ENCODE data around the gene GLIS1. TPM values are rescaled to one million over a fixed set of nuclear protein-coding genes. Genes with fewer than 3 reads are reported as not detected.

Gene GLIS1
- total RNA-seq: 1.2 TPM

- Histone ChIP-seq H3K27me3 (no peaks in the 10 kb centered on the region), H3K36me3 (no peaks in the 10 kb centered on the region), H3K4me1 (peaks cover 29% of the 10 kb centered on the region), H3K4me3 (peak within 1 kb of the TSS; percentile 56 to 76), H3K27ac (peak within 1 kb of the TSS; percentile 64), H3K9me3 (no peaks in the 10 kb centered on the region)
- TF ChIP-seq POLR2A (IDR thresholded peaks at IDR 0.05): peak in 1 of 2 donors; percentile 3
- no peak for TF ChIP-seq CTCF (IDR thresholded peaks at IDR 0.05)
- no peak for TF ChIP-seq POLR2AphosphoS5 (IDR thresholded peaks at IDR 0.05; ENCODE audit: insufficient read depth in 1 of 2, low read depth in 1 of 2)
- intact Hi-C loops (cut with DNase I): no loop called here
- DNase-seq (ENCODE audit: extremely low spot score in 2 of 2): no peak
These were observed at the start of gene GLIS1 for GRCh38 chr1:53739109-53739681. GLIS1 (minus strand) TSS chr1:53739164; CDS start chr1:53738064, 1,100 bp downstream.

- H3K27me3 ChIP-seq: no peaks in the 10 kb centered on the region
- no peak overlapping the region for H3K4me3 ChIP-seq
- no peak overlapping the region for H3K27ac ChIP-seq
- TF ChIP-seq CTCF (IDR thresholded peaks at IDR 0.05) (no peak), POLR2AphosphoS5 (IDR thresholded peaks at IDR 0.05; ENCODE audit: insufficient read depth in 1 of 2, low read depth in 1 of 2) (no peak), POLR2A (IDR thresholded peaks at IDR 0.05) (no peak)
- H3K9me3 ChIP-seq: no peaks in the 10 kb centered on the region
- H3K4me1 ChIP-seq: no peaks in the 10 kb centered on the region
- intact Hi-C loops (cut with DNase I): no loop called here
- DNase-seq (ENCODE audit: extremely low spot score in 2 of 2): no peak
- peaks cover 0 to 34% of the 10 kb centered on the region in 2 donors for H3K36me3 ChIP-seq
These were observed 48.7 kb upstream of the GLIS1 start for GRCh38 chr1:53787655-53788054.

GRCh38 chr1:53783056-53783455, 44.1 kb upstream of the GLIS1 start:
- intact Hi-C loops (cut with DNase I): no loop called here
- H3K36me3 ChIP-seq: peaks cover 0 to 24% of the 10 kb centered on the region in 2 donors
- no peak for TF ChIP-seq CTCF (IDR thresholded peaks at IDR 0.05)
- no peak for TF ChIP-seq POLR2A (IDR thresholded peaks at IDR 0.05)
- no peak for TF ChIP-seq POLR2AphosphoS5 (IDR thresholded peaks at IDR 0.05; ENCODE audit: insufficient read depth in 1 of 2, low read depth in 1 of 2)

GRCh38 chr1:53781654-53782053, 42.7 kb upstream of the GLIS1 start:
- TF ChIP-seq POLR2A (IDR thresholded peaks at IDR 0.05) (no peak), CTCF (IDR thresholded peaks at IDR 0.05) (no peak), POLR2AphosphoS5 (IDR thresholded peaks at IDR 0.05; ENCODE audit: insufficient read depth in 1 of 2, low read depth in 1 of 2) (no peak)
- DNase-seq (ENCODE audit: extremely low spot score in 2 of 2): no peak
- Histone ChIP-seq H3K4me1 (no peaks in the 10 kb centered on the region), H3K36me3 (peaks cover 0 to 16% of the 10 kb centered on the region in 2 donors), H3K4me3 (no peak overlapping the region), H3K9me3 (no peaks in the 10 kb centered on the region), H3K27ac (no peak overlapping the region), H3K27me3 (no peaks in the 10 kb centered on the region)
- intact Hi-C loops (cut with DNase I): no loop called here

More at GRCh38 chr1:53783056-53783455, 44.1 kb upstream of the GLIS1 start:
- Histone ChIP-seq H3K4me1 (no peaks in the 10 kb centered on the region), H3K9me3 (no peaks in the 10 kb centered on the region), H3K27me3 (no peaks in the 10 kb centered on the region), H3K27ac (no peak overlapping the region), H3K4me3 (no peak overlapping the region)
- no peak for DNase-seq (ENCODE audit: extremely low spot score in 2 of 2)

GRCh38 chr1:53777272-53777671, 38.3 kb upstream of the GLIS1 start:
- H3K4me1 ChIP-seq: no peaks in the 10 kb centered on the region
- no peaks in the 10 kb centered on the region for H3K27me3 ChIP-seq

More at GRCh38 chr1:53777272-53777671, 38.3 kb upstream of the GLIS1 start:
- TF ChIP-seq POLR2A (IDR thresholded peaks at IDR 0.05) (no peak), CTCF (IDR thresholded peaks at IDR 0.05) (no peak), POLR2AphosphoS5 (IDR thresholded peaks at IDR 0.05; ENCODE audit: insufficient read depth in 1 of 2, low read depth in 1 of 2) (no peak)
- no peak for DNase-seq (ENCODE audit: extremely low spot score in 2 of 2)
- intact Hi-C loops (cut with DNase I): no loop called here
- no peak overlapping the region for H3K4me3 ChIP-seq
- H3K36me3 ChIP-seq: no peaks in the 10 kb centered on the region
- no peaks in the 10 kb centered on the region for H3K9me3 ChIP-seq
- no peak overlapping the region for H3K27ac ChIP-seq

All from vagina (tissue), 2 donors.